ENCODE data around the gene ZDHHC19. TPM values are rescaled to one million over a fixed set of nuclear protein-coding genes. Genes with fewer than 3 reads are reported as not detected.
"Not testable (repeated sequence)": the region's sequence is repeated elsewhere in the genome, so short reads cannot be mapped to it uniquely, and the experiment has no call there.

Gene ZDHHC19
- total RNA-seq, 1 experiment from 2014 or later, result not detected

GRCh38 chr3:196178993-196179379, 32.2 kb downstream of the ZDHHC19 start:
- no peak for DNase-seq (ENCODE audit: low spot score)

- DNase-seq (ENCODE audit: low spot score), result no peak
Observed at GRCh38 chr3:196177967-196178366, 33.2 kb downstream of the ZDHHC19 start.

- no peak for DNase-seq (ENCODE audit: low spot score)
Observed at GRCh38 chr3:196177567-196177966, 33.6 kb downstream of the ZDHHC19 start.

- DNase-seq (ENCODE audit: low spot score), result no peak
Observed at GRCh38 chr3:196175722-196176121, 35.5 kb downstream of the ZDHHC19 start.

GRCh38 chr3:196175116-196175625, 36.0 kb downstream of the ZDHHC19 start:
- DNase-seq (ENCODE audit: low spot score), result no peak

- DNase-seq (ENCODE audit: low spot score), result no peak
Observed at GRCh38 chr3:196174652-196175051, 36.5 kb downstream of the ZDHHC19 start.

- not testable (repeated sequence) for DNase-seq (ENCODE audit: low spot score)
Observed at GRCh38 chr3:196170296-196170695, 40.9 kb downstream of the ZDHHC19 start.

- no peak for DNase-seq (ENCODE audit: low spot score)
Observed at GRCh38 chr3:196169836-196170240, 41.4 kb downstream of the ZDHHC19 start.

- no peak for DNase-seq (ENCODE audit: low spot score)
Observed at GRCh38 chr3:196168808-196169391, 42.3 kb downstream of the ZDHHC19 start.

GRCh38 chr3:196166741-196167140, 44.5 kb downstream of the ZDHHC19 start:
- no peak for DNase-seq (ENCODE audit: low spot score)

GRCh38 chr3:196165850-196166249, 45.4 kb downstream of the ZDHHC19 start:
- DNase-seq (ENCODE audit: low spot score), result no peak

GRCh38 chr3:196165006-196165575, 46.1 kb downstream of the ZDHHC19 start:
- DNase-seq (ENCODE audit: low spot score), result not testable (repeated sequence)

- DNase-seq (ENCODE audit: low spot score), result no peak
Observed at GRCh38 chr3:196164576-196164975, 46.6 kb downstream of the ZDHHC19 start.

- DNase-seq (ENCODE audit: low spot score), result no peak
Observed at GRCh38 chr3:196163666-196164493, 47.3 kb downstream of the ZDHHC19 start.

- no peak for DNase-seq (ENCODE audit: low spot score)
Observed at GRCh38 chr3:196163212-196163611, 48.0 kb downstream of the ZDHHC19 start.

- no peak for DNase-seq (ENCODE audit: low spot score)
Observed at GRCh38 chr3:196162679-196163078, 48.5 kb downstream of the ZDHHC19 start.

- no peak for DNase-seq (ENCODE audit: low spot score)
Observed at GRCh38 chr3:196159952-196160804, 51.0 kb downstream of the ZDHHC19 start.

GRCh38 chr3:196159526-196159925, 51.7 kb downstream of the ZDHHC19 start:
- no peak for DNase-seq (ENCODE audit: low spot score)

GRCh38 chr3:196156160-196156559, 55.0 kb downstream of the ZDHHC19 start:
- DNase-seq (ENCODE audit: low spot score), result no peak

GRCh38 chr3:196150481-196150880, 60.7 kb downstream of the ZDHHC19 start:
- DNase-seq (ENCODE audit: low spot score), result no peak

GRCh38 chr3:196149831-196150301, 61.3 kb downstream of the ZDHHC19 start:
- DNase-seq (ENCODE audit: low spot score), result no peak

All from HT-29 (cell line).